Epithelial cell of prostate (primary cell): ENCODE results near the gene FBXO41.

Source experiments
- DNase-seq: peaks from one replicate; pipeline ENCODE4 v3.0.0-alpha.2; 2011; ENCODE audit warnings: low read depth, low spot score
- H3K27ac ChIP-seq: fragments of 450-650 bp; 2 replicates; pipeline ENCODE4 v1.5.1; 2017; ENCODE audit warnings: mild to moderate bottlenecking

The FBXO41 gene

DNA sequence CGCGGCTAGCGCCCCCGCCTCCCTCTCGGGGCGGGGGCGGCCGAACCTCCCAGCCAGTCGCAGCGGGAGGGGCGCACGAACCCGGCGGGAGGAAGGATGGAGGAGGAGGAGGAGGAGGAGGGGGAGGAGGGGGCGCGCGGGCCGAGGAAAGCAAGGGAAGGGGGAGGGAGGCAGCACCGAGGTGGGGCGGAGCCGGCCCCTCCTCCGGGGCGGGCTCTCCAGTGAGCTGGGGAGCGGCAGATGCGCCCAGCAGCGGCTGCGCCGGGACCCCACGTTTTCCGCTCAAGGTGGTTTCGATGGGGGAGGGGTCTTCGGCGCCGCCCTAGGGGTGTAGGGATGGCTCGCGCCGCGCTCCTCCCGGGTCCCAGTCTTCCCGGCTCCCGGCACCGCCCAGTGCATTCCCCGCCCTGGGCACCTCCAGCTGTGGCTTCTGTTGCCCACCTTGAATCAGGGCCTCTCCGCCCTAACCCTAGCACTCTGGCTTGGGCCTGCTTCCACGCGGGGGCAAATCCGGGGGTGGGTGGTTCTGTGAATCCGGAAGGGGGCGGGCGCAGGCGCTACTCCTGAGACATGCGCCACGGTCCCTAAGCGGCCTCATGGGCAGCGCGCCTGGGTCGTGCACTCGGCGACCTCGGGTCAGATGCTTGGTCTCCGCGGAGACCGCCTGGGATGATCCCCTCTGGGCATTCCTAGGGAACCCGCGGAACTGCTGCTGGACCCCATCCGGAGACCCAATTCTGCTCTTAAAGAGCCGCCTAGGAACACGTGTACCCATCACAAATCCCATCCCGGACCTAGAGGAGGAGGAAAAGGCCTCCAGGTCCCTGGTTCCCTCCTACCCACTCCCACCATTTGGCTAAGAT, at the start of gene FBXO41:
Gene FBXO41 (minus strand): TSS at position 183 of the 863 bp plus-strand sequence. CDS start 14,848 bp downstream, outside the sequence.
- no peak within 1 kb of the TSS for H3K27ac ChIP-seq
- DNase-seq = no peak

- no peak overlapping the region for H3K27ac ChIP-seq
- no peak for DNase-seq
Observed at GRCh38 chr2:73334045-73334444, 49.8 kb upstream of the FBXO41 start.

GRCh38 chr2:73333564-73333963, 49.3 kb upstream of the FBXO41 start:
- no peak overlapping the region for H3K27ac ChIP-seq
- DNase-seq = no peak

DNA sequence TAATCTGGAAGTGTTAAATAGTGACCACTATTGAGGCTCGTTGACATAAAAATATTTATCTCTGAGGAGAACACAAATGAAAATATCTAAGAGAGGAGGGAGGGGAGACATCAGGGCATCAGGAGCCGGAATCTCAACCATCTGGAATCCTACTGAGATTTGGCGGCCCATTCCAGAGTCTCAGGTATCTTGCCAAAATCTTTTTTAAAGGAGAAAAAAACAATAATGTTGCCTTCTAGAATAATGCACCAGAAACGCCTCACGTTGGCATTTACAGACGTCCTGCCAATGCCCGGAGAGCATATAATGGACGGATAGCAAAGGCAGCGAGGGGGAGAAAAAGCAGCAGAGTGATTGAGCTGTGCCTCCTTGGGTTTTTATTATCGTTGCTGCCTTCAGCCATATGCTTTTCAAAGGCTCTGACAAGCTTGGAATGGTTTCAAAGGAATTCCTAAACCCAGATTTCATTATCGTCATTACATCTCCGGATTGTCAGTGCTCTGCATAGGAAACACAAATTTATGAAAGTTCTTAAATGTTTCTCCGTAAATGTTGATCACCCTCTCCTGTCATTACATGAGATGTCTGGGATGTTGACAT, 39.9 kb upstream of the FBXO41 start:
- DNase-seq = no peak
- H3K27ac ChIP-seq = no peak overlapping the region

- no peak overlapping the region for H3K27ac ChIP-seq
- no peak for DNase-seq
Observed at GRCh38 chr2:73323551-73323950, 39.3 kb upstream of the FBXO41 start.

GRCh38 chr2:73314441-73314840, 30.2 kb upstream of the FBXO41 start:
- DNase-seq = no peak
- H3K27ac ChIP-seq = no peak overlapping the region

- no peak overlapping the region for H3K27ac ChIP-seq
Observed at GRCh38 chr2:73307720-73308119, 23.4 kb upstream of the FBXO41 start.

GRCh38 chr2:73301636-73302035, 17.4 kb upstream of the FBXO41 start:
- no peak overlapping the region for H3K27ac ChIP-seq
- no peak for DNase-seq

More at GRCh38 chr2:73307720-73308119, 23.4 kb upstream of the FBXO41 start:
- no peak for DNase-seq

DNA sequence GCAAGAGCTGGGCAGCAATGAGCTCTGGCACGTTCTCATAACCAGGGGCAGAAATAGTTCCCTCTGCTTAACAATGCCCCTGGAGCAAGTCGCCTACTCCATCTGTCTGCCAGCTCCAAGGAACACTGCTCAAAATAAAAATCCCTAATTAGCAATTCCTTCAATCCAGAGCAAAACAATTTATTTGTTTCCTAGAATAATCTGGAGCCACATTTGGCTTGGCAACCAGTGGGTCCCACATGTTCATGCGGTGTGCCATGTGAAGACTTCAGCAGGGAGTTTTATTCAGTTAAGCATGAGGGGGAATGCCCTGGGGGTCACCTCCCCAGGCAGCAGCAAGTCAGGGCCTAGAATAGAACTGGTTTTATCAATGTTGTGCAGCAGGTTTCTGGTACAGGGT, 16.6 kb upstream of the FBXO41 start:
- DNase-seq = no peak
- no peak overlapping the region for H3K27ac ChIP-seq

DNA sequence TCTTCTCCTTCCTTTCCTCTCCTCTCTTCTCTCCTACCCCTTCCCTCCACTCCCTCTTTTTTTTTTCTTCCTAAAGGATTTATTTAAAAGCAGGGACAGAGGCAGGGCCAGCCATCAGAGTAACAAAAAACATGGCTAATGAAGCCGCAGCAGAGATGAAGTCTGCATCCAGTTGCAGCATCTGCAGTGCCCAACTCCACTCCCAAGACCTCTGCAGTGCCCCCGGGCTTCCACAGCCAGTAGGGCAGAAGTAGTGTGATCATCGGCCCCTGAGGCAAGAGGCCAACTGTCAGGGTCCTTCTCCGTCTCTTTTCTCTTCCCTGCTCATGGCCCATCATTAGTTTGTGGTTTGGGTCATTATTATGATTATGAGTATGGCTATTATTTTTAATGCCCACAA, 13.3 kb upstream of the FBXO41 start:
- DNase-seq = no peak
- no peak overlapping the region for H3K27ac ChIP-seq

DNA sequence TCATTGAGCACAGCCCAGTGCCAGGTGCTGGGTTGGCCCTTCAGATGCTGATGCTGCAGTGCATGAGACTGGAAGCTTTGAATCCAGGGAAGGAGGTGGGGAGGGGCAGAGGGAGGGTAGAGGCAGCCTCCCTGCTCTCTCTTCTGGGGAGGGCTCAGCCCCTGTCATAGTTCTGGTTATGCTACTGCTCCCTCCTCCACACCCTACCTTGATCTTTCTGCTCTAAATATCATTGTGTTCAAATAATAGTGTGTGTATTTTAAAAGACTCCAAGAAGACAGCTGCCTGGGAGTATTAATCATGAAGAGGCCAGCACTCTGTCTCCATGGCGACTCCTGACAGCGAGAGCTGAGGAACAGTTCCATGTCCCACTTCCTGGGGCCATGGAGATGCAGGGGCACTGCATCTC, 12.9 kb upstream of the FBXO41 start:
- no peak overlapping the region for H3K27ac ChIP-seq
- no peak for DNase-seq

DNA sequence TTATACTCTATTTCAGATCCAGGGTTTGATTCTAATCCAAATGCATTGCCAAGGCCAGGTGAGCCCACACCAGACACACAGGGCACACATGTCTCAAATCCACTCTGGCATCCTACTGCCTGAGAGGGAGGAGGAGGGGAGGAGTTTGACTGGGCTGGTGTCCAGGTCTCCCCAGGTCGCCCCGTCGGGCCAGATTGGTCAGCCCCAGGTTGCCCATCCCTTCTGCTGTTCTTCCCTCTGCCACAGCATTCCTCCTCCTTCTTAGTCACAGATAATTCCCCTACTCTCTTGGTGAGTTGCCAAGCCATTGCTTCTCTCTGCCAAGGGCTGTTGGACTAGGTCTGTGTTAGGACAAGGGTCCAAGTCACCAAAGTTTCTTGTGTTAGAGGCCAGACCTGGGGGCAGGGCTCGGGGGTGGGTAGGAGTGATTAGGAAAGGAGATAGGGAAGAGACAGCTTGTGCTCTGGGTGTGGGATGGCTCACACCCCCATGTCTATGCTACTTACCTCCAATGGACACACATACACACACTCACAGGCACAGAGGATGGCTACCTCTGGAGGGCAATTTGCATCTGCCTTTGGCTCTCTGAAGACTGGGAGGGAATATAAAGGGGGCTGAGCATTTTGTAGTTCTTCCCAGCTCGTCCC, 11.6 kb upstream of the FBXO41 start:
- H3K27ac ChIP-seq = no peak overlapping the region
- DNase-seq = no peak

DNA sequence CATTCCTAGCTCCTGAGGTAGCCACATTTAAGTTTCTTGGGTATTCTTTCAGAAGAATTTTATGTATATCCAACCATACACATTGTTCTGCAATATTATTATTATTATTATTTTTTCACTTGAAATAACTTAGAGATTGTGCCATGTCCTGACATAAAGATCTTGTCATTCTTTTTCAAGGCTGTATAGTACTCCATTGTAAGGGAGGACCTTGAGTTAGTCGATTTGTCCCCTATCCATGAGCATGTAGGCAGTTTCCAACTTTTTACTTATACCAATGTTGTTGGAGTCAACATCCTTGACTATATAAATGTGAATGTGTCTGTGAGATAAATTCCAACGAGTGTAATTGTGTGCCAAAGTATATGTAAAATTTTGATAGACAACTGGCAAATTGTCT, 10.0 kb upstream of the FBXO41 start:
- no peak for DNase-seq
- no peak overlapping the region for H3K27ac ChIP-seq

GRCh38 chr2:73293534-73294171, 9.4 kb upstream of the FBXO41 start, which contains the start of gene EGR4:
Gene EGR4 (minus strand): TSS chr2:73293548. CDS start chr2:73293317, 231 bp downstream.
- DNase-seq = no peak
- no peak within 1 kb of the TSS for H3K27ac ChIP-seq

GRCh38 chr2:73292906-73293533, 8.7 kb upstream of the FBXO41 start:
- no peak for DNase-seq
- no peak overlapping the region for H3K27ac ChIP-seq

DNA sequence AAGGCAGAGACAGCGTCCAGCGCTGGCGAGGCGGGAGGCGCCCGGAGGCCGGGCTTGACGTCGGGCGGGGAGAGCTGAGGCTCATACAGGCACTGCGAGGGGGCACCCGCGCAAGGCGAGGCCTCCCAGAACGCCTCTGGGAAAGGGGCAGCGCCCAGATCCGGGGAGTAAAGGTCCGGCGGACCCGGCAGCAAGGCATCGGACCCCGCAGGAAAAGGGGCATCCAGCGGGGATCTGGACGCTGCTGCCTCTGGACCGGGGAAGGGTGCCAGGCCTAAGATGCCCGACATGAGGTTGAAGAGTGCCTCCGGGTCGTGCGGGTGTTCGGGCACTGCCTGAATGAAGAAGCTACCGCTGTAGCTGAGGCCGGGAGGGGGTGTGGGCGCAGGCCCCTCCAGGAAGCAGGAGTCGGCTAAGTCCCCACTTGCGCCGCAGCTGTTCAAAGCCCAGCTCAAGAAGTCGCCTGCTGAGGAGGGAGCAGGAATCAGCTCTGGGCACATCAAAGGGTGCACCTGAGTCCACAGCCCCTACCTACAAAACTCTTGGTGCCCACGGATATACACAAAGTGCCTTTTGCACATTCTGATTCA, 8.1 kb upstream of the FBXO41 start:
- no peak overlapping the region for H3K27ac ChIP-seq
- no peak for DNase-seq

DNA sequence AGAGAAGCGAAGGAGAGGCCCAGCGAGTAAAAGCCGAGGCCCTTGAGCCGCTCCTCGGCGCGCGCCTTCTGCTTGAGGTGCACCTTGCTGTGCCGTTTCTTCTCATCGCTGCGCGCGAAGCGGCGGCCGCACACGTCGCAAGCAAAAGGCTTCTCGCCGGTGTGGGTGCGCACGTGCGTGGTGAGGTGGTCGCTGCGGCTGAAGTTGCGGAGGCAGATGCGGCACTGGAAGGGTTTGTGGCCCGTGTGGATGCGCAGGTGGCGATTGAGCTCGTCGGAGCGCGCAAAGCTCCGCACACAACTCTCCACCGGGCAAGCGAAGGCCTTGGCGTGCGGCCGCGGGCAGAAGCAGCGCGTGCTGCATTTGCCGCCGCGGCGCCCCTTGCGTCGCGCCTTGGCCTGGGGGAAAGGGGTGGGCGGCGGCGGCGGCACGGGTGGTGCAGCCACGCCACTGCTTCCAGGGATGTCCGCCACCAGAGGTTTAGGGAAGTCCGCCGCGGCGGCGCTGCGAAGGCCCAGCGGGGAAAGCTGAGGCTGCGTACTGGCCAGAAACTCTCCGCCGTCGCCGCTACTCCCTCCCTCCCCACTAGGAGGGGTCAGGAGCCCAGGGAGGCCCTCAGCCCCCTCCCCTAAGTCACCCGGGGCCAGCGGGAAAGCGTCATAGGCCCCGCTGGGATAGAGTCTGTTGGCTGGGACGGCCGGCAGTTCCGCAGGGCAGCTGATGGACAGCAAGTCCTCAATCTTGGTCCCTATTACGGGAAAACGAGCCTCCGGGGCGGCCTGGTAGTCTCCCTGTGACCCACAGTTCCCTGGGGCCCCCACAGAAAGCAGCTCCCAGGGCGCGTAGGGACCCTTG, 7.4 kb upstream of the FBXO41 start:
- H3K27ac ChIP-seq = no peak overlapping the region
- DNase-seq = no peak

DNA sequence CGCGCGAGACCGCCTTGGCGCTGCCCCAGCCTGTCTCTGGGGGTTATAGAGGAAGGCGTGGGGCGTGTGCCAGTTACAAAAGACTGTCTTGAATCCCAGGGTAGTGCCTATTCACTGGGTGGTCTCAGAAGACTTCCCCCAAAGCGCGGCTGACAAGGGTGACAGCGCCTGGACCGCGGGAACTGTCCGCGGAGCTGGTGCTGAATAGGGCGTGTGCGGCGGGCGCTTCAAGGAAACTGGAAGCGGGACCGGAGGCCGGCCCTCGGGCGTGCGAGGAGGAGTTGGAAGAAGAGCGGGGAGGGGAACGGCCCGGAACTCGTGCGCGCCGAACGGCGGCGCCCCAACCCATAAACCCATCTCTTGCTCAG, 6.8 kb upstream of the FBXO41 start:
- H3K27ac ChIP-seq = no peak overlapping the region
- DNase-seq = no peak
